ENCODE results near the gene NTRK3. TPM values are rescaled to one million over a fixed set of nuclear protein-coding genes. Genes with fewer than 3 reads are reported as not detected.

Gene NTRK3
- total and polyA plus RNA-seq, 2 of the 8 experiments (the other 6 are each of a cell fraction or from before 2014, with no cell fraction given), result 4.5 to 6.8 TPM

DNA sequence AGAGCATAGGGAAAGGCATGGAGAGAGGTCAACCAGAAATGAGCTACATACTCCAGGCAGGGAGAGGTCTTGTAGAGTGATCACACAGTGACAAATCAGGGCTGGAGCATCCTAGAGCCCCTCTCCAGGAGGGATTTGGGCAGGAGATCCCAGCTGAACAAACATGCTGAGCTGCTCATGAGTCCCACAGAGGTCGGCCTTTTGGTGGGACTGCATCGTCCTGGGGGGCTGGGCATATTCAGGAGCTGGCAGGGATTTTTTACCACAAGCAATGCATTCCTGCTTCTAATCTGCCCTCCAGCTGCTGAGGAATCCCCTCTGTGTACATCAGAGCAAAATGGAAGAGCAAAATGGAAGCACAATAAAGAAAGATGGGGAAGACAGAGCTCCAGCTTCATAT is 94.9 kb downstream of the NTRK3 start:
- Histone ChIP-seq H3K4ac (replicated peaks; ENCODE audit: insufficient read length, low read depth, low read length) (no peak overlapping the region), H4K8ac (ENCODE audit: extremely low read depth, insufficient read depth, low read length) (no peak overlapping the region), H3K4me3 (ENCODE audit: extremely low read depth in 1 of 4, insufficient read depth in 2 of 4, low read depth in 3 of 4, low read length in 4 of 4) (no peak overlapping the region), H4K5ac (ENCODE audit: insufficient read length, low read depth, low read length) (no peak overlapping the region), H4K20me1 (replicated peaks in 1 of 2; ENCODE audit: control insufficient read depth in 1 of 2, insufficient read depth in 2 of 2, low read length in 2 of 2) (no peaks in the 10 kb centered on the region), H3K79me2 (ENCODE audit: control insufficient read depth in 1 of 2, insufficient read depth in 2 of 2, low read length in 2 of 2) (no peaks in the 10 kb centered on the region), H3K79me1 (ENCODE audit: low read depth, low read length) (no peaks in the 10 kb centered on the region), H2AFZ (ENCODE audit: low read length) (no peak overlapping the region), H2BK12ac (ENCODE audit: low read depth, low read length) (no peak overlapping the region), H2BK5ac (ENCODE audit: low read depth, low read length) (no peak overlapping the region), H3K14ac (ENCODE audit: insufficient read length) (no peak overlapping the region), H3K27me3 (replicated peaks in 1 of 4; ENCODE audit: control insufficient read depth in 3 of 4, extremely low read depth in 1 of 4, insufficient read depth in 3 of 4, low read length in 3 of 4) (no peaks in the 10 kb centered on the region; a peak in 1 of 7 replicates), H3K56ac (replicated peaks; ENCODE audit: insufficient read length, low read depth, low read length) (no peak overlapping the region), H3K9me3 (ENCODE audit: insufficient read depth in 2 of 2, low read depth in 1 of 2, low read length in 1 of 2) (no peaks in the 10 kb centered on the region), H2BK20ac (ENCODE audit: low read length) (no peak overlapping the region), H3K4me2 (ENCODE audit: insufficient read depth in 1 of 2, low read depth in 2 of 2, low read length in 2 of 2) (no peak overlapping the region), H3K36me3 (ENCODE audit: control insufficient read depth in 2 of 4, insufficient read depth in 4 of 4, low read length in 3 of 4) (no peaks in the 10 kb centered on the region), H2AK5ac (ENCODE audit: low read depth, low read length) (no peak overlapping the region), H3K4me1 (replicated peaks in 1 of 4; ENCODE audit: control insufficient read depth in 3 of 4, insufficient read depth in 4 of 4, low read length in 3 of 4) (no peaks in the 10 kb centered on the region), H2BK120ac (replicated peaks; ENCODE audit: low read depth, low read length) (no peak overlapping the region), H3K23ac (ENCODE audit: insufficient read length) (no peak overlapping the region), H3K18ac (ENCODE audit: extremely low read depth, low read length) (no peak overlapping the region), H3K9ac (replicated peaks in 1 of 4; ENCODE audit: extremely low read depth in 1 of 4, low read depth in 3 of 4, low read length in 3 of 4) (no peak overlapping the region), H3K23me2 (ENCODE audit: low read depth, low read length) (no peaks in the 10 kb centered on the region), H4K91ac (replicated peaks; ENCODE audit: insufficient read length, low read length) (no peak overlapping the region), H3K27ac (ENCODE audit: low read depth, low read length) (no peak overlapping the region), H2BK15ac (ENCODE audit: low read length) (no peak overlapping the region)
- DNase-seq (ENCODE audit: low read depth in 1 of 2, low spot score in 2 of 2), result no peak
- no peak for FAIRE-seq
- 100% methylated on average over 2 of the region's 2 CpGs; no CpG with 5 or more reads in 1 of the 2 experiments for WGBS, 2 experiments (ENCODE audit: extremely low coverage in 1 of 2, insufficient coverage in 1 of 2, insufficient read length in 1 of 2, insufficient replicate concordance in 2 of 2, low coverage in 1 of 2, low lambda C conversion rate in 2 of 2, missing lambda C conversion rate in 1 of 2)
- ChIA-PET CTCF (ENCODE audit: partially characterized antibody) (interaction anchor here (0.8 to 2.1 kb wide), 3 partner anchors 13 to 85 kb away, joined by 3 to 11 read pairs (median 3); no protein-coding TSS in a partner anchor), POLR2A (ENCODE audit: partially characterized antibody) (interaction anchor here (0.7 kb wide), 1 partner anchor 187 kb away, joined by 3 read pairs; no protein-coding TSS in a partner anchor)
- TF ChIP-seq KDM4A (IDR thresholded peaks at IDR 0.05; ENCODE audit: low read depth, low read length, severe bottlenecking) (no peak), HDAC6 (IDR thresholded peaks at IDR 0.05; ENCODE audit: low read depth, low read length) (no peak), GTF2F1 (IDR thresholded peaks at IDR 0.05; ENCODE audit: borderline replicate concordance, low read depth, low read length) (no peak), JUND (IDR thresholded peaks at IDR 0.05; ENCODE audit: low read length) (no peak), KDM1A (IDR thresholded peaks at IDR 0.05; ENCODE audit: borderline replicate concordance, low read length) (no peak), CBX8 (IDR thresholded peaks at IDR 0.05; ENCODE audit: borderline replicate concordance, low read depth, low read length) (no peak), POU5F1 (IDR thresholded peaks at IDR 0.05; ENCODE audit: low read depth, low read length) (no peak), HDAC2 (IDR thresholded peaks at IDR 0.05; ENCODE audit: borderline replicate concordance in 1 of 2, low read depth in 2 of 2, low read length in 2 of 2) (no peak), BCL11A (IDR thresholded peaks at IDR 0.05; ENCODE audit: low read depth in 2 of 2, low read length in 2 of 2) (no peak), ZNF274 (IDR thresholded peaks at IDR 0.05; ENCODE audit: borderline replicate concordance, extremely low read depth, low read length) (no peak), RBBP5 (IDR thresholded peaks at IDR 0.05; ENCODE audit: borderline replicate concordance, low read depth, low read length) (no peak), BACH1 (IDR thresholded peaks at IDR 0.05; ENCODE audit: low read length) (no peak)
- TF ChIP-seq, protein P1, sequence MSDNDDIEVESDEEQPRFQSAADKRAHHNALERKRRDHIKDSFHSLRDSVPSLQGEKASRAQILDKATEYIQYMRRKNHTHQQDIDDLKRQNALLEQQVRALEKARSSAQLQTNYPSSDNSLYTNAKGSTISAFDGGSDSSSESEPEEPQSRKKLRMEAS (IDR thresholded peaks at IDR 0.05), result no peak
